Activated CD4-positive, alpha-beta memory T cell treated with anti-CD3 and anti-CD28 coated beads, Interleukin-2, amount 10 ng/mL, durations not matched to agents 7 days and 5 days (primary cell): ENCODE results near the gene CLPSL1. TPM values are rescaled to one million over a fixed set of nuclear protein-coding genes. Genes with fewer than 3 reads are reported as not detected.

Source experiments
- CTCF ChIA-PET: fragments of 350-600 bp; sonication (Branson Sonifier 250); formaldehyde crosslinking; loops from one replicate; lab custom pipeline; 2021; ENCODE audit warnings: antibody characterized with exemption, inconsistent platforms; lab: Charles Lee
- POLR2A ChIA-PET: fragments of 350-600 bp; sonication (Branson Sonifier 250); formaldehyde crosslinking; loops from one replicate; lab custom pipeline; 2021; ENCODE audit warnings: antibody characterized with exemption; lab: Charles Lee
- DNase-seq: peaks from one replicate; pipeline ENCODE4 v3.0.0-alpha.2; 2020
- H3K27ac Mint-ChIP-seq: one replicate; pipeline ENCODE4 v1.8.0; 2021; ENCODE audit warnings: mild to moderate bottlenecking, mixed read lengths
- H3K27me3 Mint-ChIP-seq: one replicate; pipeline ENCODE4 v1.8.0; 2021; ENCODE audit warnings: mixed read lengths
- H3K36me3 Mint-ChIP-seq: one replicate; pipeline ENCODE4 v1.8.0; 2021; ENCODE audit warnings: low read depth, mixed read lengths
- H3K4me1 Mint-ChIP-seq: one replicate; pipeline ENCODE4 v1.8.0; 2021; ENCODE audit warnings: mixed read lengths
- H3K4me3 Mint-ChIP-seq: one replicate; pipeline ENCODE4 v1.8.0; 2021; ENCODE audit warnings: mild to moderate bottlenecking, mixed read lengths
- H3K9me3 Mint-ChIP-seq: one replicate; pipeline ENCODE4 v1.8.0; 2021; ENCODE audit warnings: mixed read lengths
- total RNA-seq, 2 experiments: library from RNA; stranded (reverse); gene quantifications; one replicate each; pipeline ENCODE4 v1.2.3, GENCODE V29; 2021

The CLPSL1 gene
- total RNA-seq, 2 experiments from 2014 or later: not detected

GRCh38 chr6:35787266-35788218, 6.7 kb downstream of the CLPSL1 start:
- Mint-ChIP-seq H3K4me1 (no peaks in the 10 kb centered on the region), H3K27me3 (peaks cover 42% of the 10 kb centered on the region), H3K36me3 (no peaks in the 10 kb centered on the region), H3K27ac (no peak overlapping the region), H3K4me3 (no peak overlapping the region), H3K9me3 (no peaks in the 10 kb centered on the region)
- ChIA-PET CTCF (no interaction called here), POLR2A (interaction anchor here (0.5 to 1.1 kb wide), 2 partner anchors 10 to 241 kb away, joined by 3 read pairs; partner anchors contain the start of gene CLPS)
- no peak for DNase-seq

GRCh38 chr6:35788423-35788982, 7.7 kb downstream of the CLPSL1 start:
- no peaks in the 10 kb centered on the region for H3K4me1 Mint-ChIP-seq
- no peaks in the 10 kb centered on the region for H3K9me3 Mint-ChIP-seq
- POLR2A ChIA-PET: interaction anchor here (1.1 kb wide), 1 partner anchor 9 kb away, joined by 3 read pairs; the partner anchor contains the start of gene CLPS
- no peak overlapping the region for H3K27ac Mint-ChIP-seq
- H3K36me3 Mint-ChIP-seq: no peaks in the 10 kb centered on the region
- DNase-seq: no peak
- H3K4me3 Mint-ChIP-seq: no peak overlapping the region
- peaks cover 42% of the 10 kb centered on the region for H3K27me3 Mint-ChIP-seq
- CTCF ChIA-PET: interaction anchor here (1.3 kb wide), 1 partner anchor 9 kb away, joined by 3 read pairs; the partner anchor contains the start of gene CLPS

- Mint-ChIP-seq H3K9me3 (no peaks in the 10 kb centered on the region), H3K4me1 (no peaks in the 10 kb centered on the region), H3K36me3 (no peaks in the 10 kb centered on the region), H3K27ac (no peak overlapping the region), H3K27me3 (peaks cover 28% of the 10 kb centered on the region), H3K4me3 (no peak overlapping the region)
- DNase-seq: no peak
- ChIA-PET POLR2A (no interaction called here), CTCF (no interaction called here)
These were observed 9.9 kb downstream of the CLPSL1 start for GRCh38 chr6:35790683-35791082.

- Mint-ChIP-seq H3K27me3 (peaks cover 3% of the 10 kb centered on the region), H3K36me3 (no peaks in the 10 kb centered on the region), H3K4me1 (no peaks in the 10 kb centered on the region), H3K9me3 (no peaks in the 10 kb centered on the region), H3K27ac (no peak overlapping the region), H3K4me3 (no peak overlapping the region)
- ChIA-PET POLR2A (no interaction called here), CTCF (no interaction called here)
- DNase-seq: no peak
These were observed 14.0 kb downstream of the CLPSL1 start for GRCh38 chr6:35794536-35795452.

- no peak for DNase-seq
- POLR2A ChIA-PET: no interaction called here
- Mint-ChIP-seq H3K36me3 (no peaks in the 10 kb centered on the region), H3K4me1 (no peaks in the 10 kb centered on the region), H3K27ac (no peak overlapping the region), H3K4me3 (no peak overlapping the region), H3K9me3 (no peaks in the 10 kb centered on the region), H3K27me3 (peaks cover 8% of the 10 kb centered on the region)
- CTCF ChIA-PET: no interaction called here
These were observed 14.7 kb downstream of the CLPSL1 start for GRCh38 chr6:35795453-35796071.

- no peak overlapping the region for H3K27ac Mint-ChIP-seq
- no peak overlapping the region for H3K4me3 Mint-ChIP-seq
- peaks cover 8% of the 10 kb centered on the region for H3K27me3 Mint-ChIP-seq
- ChIA-PET POLR2A (no interaction called here), CTCF (no interaction called here)
- no peaks in the 10 kb centered on the region for H3K9me3 Mint-ChIP-seq
- no peak for DNase-seq
- H3K36me3 Mint-ChIP-seq: no peaks in the 10 kb centered on the region
- H3K4me1 Mint-ChIP-seq: no peaks in the 10 kb centered on the region
These were observed 15.4 kb downstream of the CLPSL1 start for GRCh38 chr6:35796236-35796635.

GRCh38 chr6:35797837-35798526, 17.2 kb downstream of the CLPSL1 start:
- Mint-ChIP-seq H3K4me3 (no peak overlapping the region), H3K4me1 (no peaks in the 10 kb centered on the region), H3K27me3 (peaks cover 8% of the 10 kb centered on the region), H3K27ac (no peak overlapping the region), H3K9me3 (no peaks in the 10 kb centered on the region), H3K36me3 (no peaks in the 10 kb centered on the region)
- POLR2A ChIA-PET: interaction anchor here (1.2 kb wide), 1 partner anchor 10 kb away, joined by 3 read pairs; no protein-coding TSS in a partner anchor
- DNase-seq: no peak
- CTCF ChIA-PET: interaction anchor here (1.5 kb wide), 1 partner anchor 9 kb away, joined by 3 read pairs; no protein-coding TSS in a partner anchor

GRCh38 chr6:35798706-35799105, 17.9 kb downstream of the CLPSL1 start:
- DNase-seq: no peak
- CTCF ChIA-PET: no interaction called here
- Mint-ChIP-seq H3K27me3 (peaks cover 8% of the 10 kb centered on the region), H3K9me3 (no peaks in the 10 kb centered on the region), H3K27ac (no peak overlapping the region), H3K36me3 (no peaks in the 10 kb centered on the region), H3K4me3 (no peak overlapping the region), H3K4me1 (no peaks in the 10 kb centered on the region)
- POLR2A ChIA-PET: no interaction called here

- H3K4me1 Mint-ChIP-seq: peaks cover 2% of the 10 kb centered on the region
- H3K27me3 Mint-ChIP-seq: peaks cover 12% of the 10 kb centered on the region
- POLR2A ChIA-PET: no interaction called here
- CTCF ChIA-PET: no interaction called here
- no peak overlapping the region for H3K4me3 Mint-ChIP-seq
- H3K27ac Mint-ChIP-seq: no peak overlapping the region
- H3K36me3 Mint-ChIP-seq: no peaks in the 10 kb centered on the region
- no peak for DNase-seq
- no peaks in the 10 kb centered on the region for H3K9me3 Mint-ChIP-seq
These were observed 20.3 kb downstream of the CLPSL1 start for GRCh38 chr6:35801148-35801547.

GRCh38 chr6:35804996-35805736, 24.3 kb downstream of the CLPSL1 start, which contains the start of gene LHFPL5:
TSS of gene LHFPL5 (plus strand) at chr6:35805352. CDS start at chr6:35805671, 319 bp downstream.
- CTCF ChIA-PET: no interaction called here
- Mint-ChIP-seq H3K4me1 (peaks cover 2% of the 10 kb centered on the region), H3K27ac (no peak within 1 kb of the TSS), H3K27me3 (peaks cover 9% of the 10 kb centered on the region), H3K36me3 (no peaks in the 10 kb centered on the region), H3K9me3 (no peaks in the 10 kb centered on the region), H3K4me3 (no peak within 1 kb of the TSS)
- peak; percentile 61 for DNase-seq
- POLR2A ChIA-PET: no interaction called here

GRCh38 chr6:35808688-35809087, 27.9 kb downstream of the CLPSL1 start:
- peaks cover 7% of the 10 kb centered on the region for H3K27me3 Mint-ChIP-seq
- no peaks in the 10 kb centered on the region for H3K36me3 Mint-ChIP-seq
- no peaks in the 10 kb centered on the region for H3K9me3 Mint-ChIP-seq
- no peak for DNase-seq
- CTCF ChIA-PET: no interaction called here
- no peak overlapping the region for H3K4me3 Mint-ChIP-seq
- no peak overlapping the region for H3K27ac Mint-ChIP-seq
- peaks cover 8% of the 10 kb centered on the region for H3K4me1 Mint-ChIP-seq
- POLR2A ChIA-PET: no interaction called here
